GM10266 (cell line): ENCODE measurements around the gene NPTX2.
"Not testable (repeated sequence)": the region's sequence is repeated elsewhere in the genome, so short reads cannot be mapped to it uniquely, and the experiment has no call there.

Experiments
- DNase-seq: peaks from one replicate; pipeline ENCODE4 v3.0.0; 2012; ENCODE audit errors: extremely low spot score
- TF ChIP-seq, protein P1 (sequence below): IDR thresholded peaks from 2 replicates; pipeline ENCODE4 v1.5.1; 2012; ENCODE audit warnings: mild to moderate bottlenecking, low read depth; ENCODE audit not compliant: control insufficient read depth, insufficient read depth; ENCODE audit errors: missing control alignments

NPTX2 gene, protein sequence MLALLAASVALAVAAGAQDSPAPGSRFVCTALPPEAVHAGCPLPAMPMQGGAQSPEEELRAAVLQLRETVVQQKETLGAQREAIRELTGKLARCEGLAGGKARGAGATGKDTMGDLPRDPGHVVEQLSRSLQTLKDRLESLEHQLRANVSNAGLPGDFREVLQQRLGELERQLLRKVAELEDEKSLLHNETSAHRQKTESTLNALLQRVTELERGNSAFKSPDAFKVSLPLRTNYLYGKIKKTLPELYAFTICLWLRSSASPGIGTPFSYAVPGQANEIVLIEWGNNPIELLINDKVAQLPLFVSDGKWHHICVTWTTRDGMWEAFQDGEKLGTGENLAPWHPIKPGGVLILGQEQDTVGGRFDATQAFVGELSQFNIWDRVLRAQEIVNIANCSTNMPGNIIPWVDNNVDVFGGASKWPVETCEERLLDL

DNA sequence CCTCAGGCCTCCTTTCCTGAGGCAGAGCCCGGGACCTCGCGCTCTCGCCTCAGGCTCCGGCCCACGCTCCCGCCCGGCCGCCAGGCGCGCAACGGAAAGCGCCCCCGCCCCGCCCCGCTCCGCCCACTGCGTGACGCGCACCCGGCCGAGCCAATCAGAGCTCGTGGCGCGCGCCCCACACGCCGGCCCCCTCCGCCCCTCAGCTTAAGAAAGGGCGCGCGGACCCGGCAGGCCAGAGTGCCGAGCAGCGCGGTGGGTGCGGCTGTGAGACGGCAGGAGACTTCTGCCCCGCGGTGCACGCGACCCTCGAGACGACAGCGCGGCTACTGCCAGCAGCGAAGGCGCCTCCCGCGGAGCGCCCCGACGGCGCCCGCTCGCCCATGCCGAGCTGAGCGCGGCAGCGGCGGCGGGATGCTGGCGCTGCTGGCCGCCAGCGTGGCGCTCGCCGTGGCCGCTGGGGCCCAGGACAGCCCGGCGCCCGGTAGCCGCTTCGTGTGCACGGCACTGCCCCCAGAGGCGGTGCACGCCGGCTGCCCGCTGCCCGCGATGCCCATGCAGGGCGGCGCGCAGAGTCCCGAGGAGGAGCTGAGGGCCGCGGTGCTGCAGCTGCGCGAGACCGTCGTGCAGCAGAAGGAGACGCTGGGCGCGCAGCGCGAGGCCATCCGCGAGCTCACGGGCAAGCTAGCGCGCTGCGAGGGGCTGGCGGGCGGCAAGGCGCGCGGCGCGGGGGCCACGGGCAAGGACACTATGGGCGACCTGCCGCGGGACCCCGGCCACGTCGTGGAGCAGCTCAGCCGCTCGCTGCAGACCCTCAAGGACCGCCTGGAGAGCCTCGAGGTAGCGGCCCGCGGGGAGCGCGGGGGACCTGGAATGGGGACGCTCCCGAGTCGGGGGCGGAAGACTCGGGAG lies at the start of gene NPTX2:
TSS of gene NPTX2 (plus strand) at position 235 of the 909 bp plus-strand sequence. CDS start at position 412, 177 bp downstream.
- TF ChIP-seq, protein P1, sequence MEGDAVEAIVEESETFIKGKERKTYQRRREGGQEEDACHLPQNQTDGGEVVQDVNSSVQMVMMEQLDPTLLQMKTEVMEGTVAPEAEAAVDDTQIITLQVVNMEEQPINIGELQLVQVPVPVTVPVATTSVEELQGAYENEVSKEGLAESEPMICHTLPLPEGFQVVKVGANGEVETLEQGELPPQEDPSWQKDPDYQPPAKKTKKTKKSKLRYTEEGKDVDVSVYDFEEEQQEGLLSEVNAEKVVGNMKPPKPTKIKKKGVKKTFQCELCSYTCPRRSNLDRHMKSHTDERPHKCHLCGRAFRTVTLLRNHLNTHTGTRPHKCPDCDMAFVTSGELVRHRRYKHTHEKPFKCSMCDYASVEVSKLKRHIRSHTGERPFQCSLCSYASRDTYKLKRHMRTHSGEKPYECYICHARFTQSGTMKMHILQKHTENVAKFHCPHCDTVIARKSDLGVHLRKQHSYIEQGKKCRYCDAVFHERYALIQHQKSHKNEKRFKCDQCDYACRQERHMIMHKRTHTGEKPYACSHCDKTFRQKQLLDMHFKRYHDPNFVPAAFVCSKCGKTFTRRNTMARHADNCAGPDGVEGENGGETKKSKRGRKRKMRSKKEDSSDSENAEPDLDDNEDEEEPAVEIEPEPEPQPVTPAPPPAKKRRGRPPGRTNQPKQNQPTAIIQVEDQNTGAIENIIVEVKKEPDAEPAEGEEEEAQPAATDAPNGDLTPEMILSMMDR: no peak
- peak; percentile 32 for DNase-seq

DNA sequence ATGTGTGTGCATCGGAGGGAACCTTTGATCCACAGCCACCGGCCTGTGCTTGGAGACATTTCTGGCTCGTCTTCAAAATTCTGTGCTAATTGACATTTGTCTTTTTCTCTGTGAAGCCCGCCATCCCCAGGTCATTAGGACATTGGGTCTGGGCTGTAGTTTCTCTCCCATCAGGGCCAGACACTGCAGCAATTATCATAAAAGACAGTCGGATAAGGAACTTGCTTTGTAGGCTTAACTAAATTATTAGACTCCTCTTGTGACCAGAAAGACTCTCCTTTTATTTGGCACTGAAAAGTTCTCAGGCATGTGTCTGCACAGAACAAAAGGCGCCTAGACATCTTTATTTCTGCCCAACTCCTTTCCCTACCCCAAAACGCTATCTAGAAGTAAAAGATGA lies 49.1 kb upstream of the NPTX2 start:
- no peak for DNase-seq

DNA sequence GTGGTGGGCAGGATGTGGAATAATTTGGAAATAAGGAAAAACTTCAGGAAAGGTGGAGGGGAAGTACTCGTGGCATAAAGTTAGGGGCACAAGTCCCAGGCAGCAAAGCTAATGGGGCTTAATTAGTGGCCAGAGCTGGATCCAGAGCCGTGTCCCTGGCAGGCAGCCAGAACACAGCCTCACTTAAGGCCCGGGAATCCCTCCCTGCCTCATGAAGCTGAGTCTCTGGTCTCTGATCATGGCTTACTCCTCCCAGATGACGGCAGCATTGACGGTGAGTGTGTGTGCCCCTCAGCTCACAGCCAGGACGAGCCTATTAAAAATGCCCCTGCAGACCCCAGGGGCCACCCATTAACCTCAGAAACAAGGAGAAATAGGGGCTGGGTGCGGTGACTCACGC lies 48.2 kb upstream of the NPTX2 start:
- TF ChIP-seq, protein P1: no peak

More for the DNA sequence above, 49.1 kb upstream of the NPTX2 start:
- TF ChIP-seq, protein P1: no peak

DNA sequence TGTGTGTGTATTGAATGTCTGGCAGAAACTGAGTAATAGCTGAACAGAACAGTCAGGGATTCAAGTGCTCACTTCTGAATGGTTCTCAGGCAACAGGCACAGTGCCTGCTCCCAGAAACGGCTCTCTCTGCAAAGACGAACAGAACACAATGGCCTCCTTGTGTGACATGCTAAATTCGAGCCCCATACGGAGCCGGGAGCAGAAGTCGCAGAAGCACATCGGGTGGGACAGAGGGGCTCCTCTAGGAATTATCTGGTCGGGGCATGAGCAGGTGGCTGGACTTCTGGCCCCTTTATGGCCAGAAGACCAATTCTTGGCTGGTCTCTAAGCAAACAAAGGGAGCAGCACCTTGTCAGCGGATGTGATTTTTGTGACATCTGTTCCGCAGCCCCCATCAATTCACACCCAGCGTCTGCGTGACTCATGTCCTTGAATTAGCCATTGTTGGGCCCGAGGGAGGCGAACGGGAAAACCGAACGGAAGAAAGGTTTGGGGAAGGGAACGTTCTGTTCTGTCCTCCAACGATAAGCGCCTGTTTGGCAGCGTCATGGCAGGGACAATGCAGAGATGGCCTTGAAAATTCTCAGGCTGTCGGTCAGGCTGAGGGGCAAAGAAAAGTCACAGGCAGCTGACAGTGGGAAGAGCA lies 47.3 kb upstream of the NPTX2 start:
- TF ChIP-seq, protein P1: no peak
- DNase-seq: no peak

More for the DNA sequence above, 48.2 kb upstream of the NPTX2 start:
- DNase-seq: no peak

DNA sequence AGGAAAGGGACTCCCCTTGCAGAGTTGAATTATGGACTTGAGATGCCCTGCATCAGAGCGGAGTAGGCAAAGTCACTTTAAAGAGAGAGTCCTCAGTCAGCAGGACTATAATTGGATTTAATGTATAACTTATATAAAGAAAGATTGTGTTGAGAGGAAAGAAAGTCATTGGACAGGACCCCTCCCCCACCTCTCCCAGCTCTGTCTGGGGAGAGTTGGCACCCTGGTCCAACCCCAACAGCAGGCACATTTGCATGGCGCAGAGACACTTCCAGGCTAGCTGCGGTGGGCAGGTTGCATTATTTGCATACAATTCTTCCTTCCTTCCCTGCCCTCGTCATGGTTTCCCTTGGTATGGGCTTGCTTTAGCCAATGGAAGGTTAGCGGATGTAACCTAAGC lies 46.1 kb upstream of the NPTX2 start:
- no peak for DNase-seq
- TF ChIP-seq, protein P1: no peak

DNA sequence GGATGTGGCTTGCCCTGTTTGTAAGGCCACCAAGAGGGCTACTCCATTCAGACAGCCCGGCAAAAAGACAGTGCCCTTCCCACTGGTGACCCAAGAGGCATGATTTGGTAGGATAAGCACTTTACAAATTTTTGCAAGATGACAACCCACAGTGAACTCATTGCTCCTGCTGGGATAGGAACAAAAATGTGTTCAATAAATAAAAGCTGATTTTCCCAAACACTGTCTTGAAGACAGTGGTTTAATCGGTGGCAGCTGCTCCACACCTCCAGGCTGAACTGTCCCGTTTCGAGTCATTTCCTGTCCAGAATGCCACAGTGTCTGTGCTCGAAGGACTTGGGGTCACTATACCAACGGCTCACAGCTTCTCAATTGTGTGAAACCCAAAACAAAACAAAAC lies 45.1 kb upstream of the NPTX2 start:
- DNase-seq: no peak
- TF ChIP-seq, protein P1: no peak

DNA sequence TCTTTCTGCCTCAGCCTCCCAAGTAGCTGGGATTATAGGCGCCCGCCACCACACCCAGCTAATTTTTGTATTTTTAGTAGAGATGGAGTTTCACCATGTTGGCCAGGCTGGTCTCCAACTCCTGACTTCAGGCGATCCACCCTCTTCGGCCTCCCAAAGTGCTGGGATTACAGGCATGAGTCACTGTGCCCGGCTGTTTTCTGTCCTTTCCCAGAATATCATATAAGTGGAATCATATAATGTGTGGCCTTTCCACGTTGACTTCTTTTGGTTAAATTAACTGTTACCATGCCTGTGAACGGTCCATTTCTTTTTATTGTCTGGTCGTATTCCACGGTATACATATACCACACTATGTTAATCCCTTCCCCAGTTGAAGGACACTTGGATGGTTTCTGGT lies 44.4 kb upstream of the NPTX2 start:
- not testable (repeated sequence) for DNase-seq
